Measurements from ENCODE around the gene HSF2BP.

DNA sequence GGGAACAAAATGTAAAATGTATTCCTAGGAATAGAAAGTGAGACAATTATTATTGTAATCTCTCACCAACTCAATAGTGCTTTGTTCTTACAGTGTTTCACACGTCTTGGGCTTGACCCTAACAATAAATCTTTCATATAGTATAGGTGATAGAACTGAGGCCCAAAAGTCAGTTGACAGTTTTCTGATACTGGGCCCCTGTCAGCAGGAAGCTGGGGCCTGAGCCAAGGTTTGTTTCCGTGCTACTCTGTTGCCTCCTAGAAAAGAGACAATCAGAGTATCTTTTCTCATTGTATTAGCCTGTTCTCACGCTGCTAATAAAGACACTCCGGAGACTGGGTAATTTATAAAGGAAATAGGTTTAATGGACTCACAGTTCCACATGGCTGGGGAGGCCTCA, 5.1 kb upstream of the HSF2BP start:
- TF ChIP-seq POLR2A (IDR thresholded peaks at IDR 0.05; ENCODE audit: control extremely low read depth in 1 of 2, low read depth in 2 of 2, low read length in 2 of 2) (no peak), TAF1 (IDR thresholded peaks at IDR 0.05; ENCODE audit: low read depth, low read length) (no peak), CTCF (IDR thresholded peaks at IDR 0.05; ENCODE audit: control extremely low read depth in 1 of 3, insufficient read depth in 1 of 3, low read depth in 1 of 3, low read length in 3 of 3) (no peak), SUZ12 (IDR thresholded peaks at IDR 0.05; ENCODE audit: low read length) (no peak), POLR2AphosphoS5 (IDR thresholded peaks at IDR 0.05; ENCODE audit: low read depth, low read length) (no peak)
